Measurements from ENCODE around the gene USP20.

DNA sequence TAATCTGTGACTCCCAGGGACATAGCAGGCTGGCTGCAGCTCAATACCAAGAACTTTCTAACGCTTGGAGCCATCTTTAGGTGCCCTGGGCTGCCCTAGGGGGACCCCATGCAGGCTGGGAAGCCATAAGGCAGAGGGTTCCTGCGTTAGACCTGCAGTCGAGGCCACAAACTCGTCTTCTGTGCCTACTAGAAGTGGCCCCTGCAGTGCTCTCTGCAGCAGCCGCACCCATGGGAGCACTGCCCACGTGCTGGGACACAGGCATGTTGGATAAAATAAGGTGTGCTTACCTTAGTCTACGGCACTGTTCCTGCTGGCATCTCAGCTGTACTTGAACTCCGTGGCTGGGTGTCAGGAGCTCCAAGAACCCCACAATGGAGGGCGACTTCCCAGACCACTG lies 22.9 kb upstream of the USP20 start:
- peak; percentile 21 for TF ChIP-seq POLR2A (IDR thresholded peaks at IDR 0.05; ENCODE audit: low read length)
- TF ChIP-seq GATA1 (IDR thresholded peaks at IDR 0.05; ENCODE audit: low read depth, low read length) = no peak

Measured in erythroblast (primary cell).